A673 (cell line): ENCODE measurements around the gene C10orf105. TPM values are rescaled to one million over a fixed set of nuclear protein-coding genes. Genes with fewer than 3 reads are reported as not detected.

ENCODE experiments used
- BruUV-seq: library from RNA; stranded (reverse); fragments of 400-500 nt; replicated peaks from 2 replicates; lab custom pipeline; 2021; lab: Mats Ljungman, UMichigan
- CTCF ChIA-PET: fragments of 300-600 bp; sonication (Branson Sonifier 250); formaldehyde crosslinking; loops from one replicate; lab custom pipeline; 2022; ENCODE audit warnings: antibody characterized with exemption; lab: Charles Lee
- POLR2A ChIA-PET: fragments of 300-600 bp; sonication (Branson Sonifier 250); formaldehyde crosslinking; loops from one replicate; lab custom pipeline; 2022; ENCODE audit warnings: antibody characterized with exemption; ENCODE audit not compliant: low non-redundant PET; lab: Charles Lee
- DNase-seq: peaks from one replicate; pipeline ENCODE4 v3.0.0-alpha.2; 2015; ENCODE audit warnings: low spot score
- H3K27ac ChIP-seq: fragments of 200-600 bp; sonication (generic); 2 replicates; pipeline ENCODE4 v1.5.1; 2016; ENCODE audit warnings: mixed run types, low read depth, mild to moderate bottlenecking, mixed read lengths, antibody characterized with exemption, low read length; ENCODE audit not compliant: poor library complexity, severe bottlenecking
- H3K27me3 ChIP-seq: fragments of 200-600 bp; sonication (generic); replicated peaks from 2 replicates; pipeline ENCODE4 v1.6.1; 2017; ENCODE audit warnings: mixed run types, low read depth, mild to moderate bottlenecking, mixed read lengths, antibody characterized with exemption, low read length; ENCODE audit not compliant: insufficient read depth, poor library complexity
- H3K36me3 ChIP-seq: fragments of 200-600 bp; sonication (generic); 2 replicates; pipeline ENCODE4 v1.6.1; 2016; ENCODE audit warnings: mixed run types, mild to moderate bottlenecking, mixed read lengths, antibody characterized with exemption, low read length; ENCODE audit not compliant: insufficient read depth, poor library complexity, severe bottlenecking
- H3K4me1 ChIP-seq: fragments of 200-600 bp; sonication (generic); 2 replicates; pipeline ENCODE4 v1.6.1; 2017; ENCODE audit warnings: mixed run types, mild to moderate bottlenecking, mixed read lengths, antibody characterized with exemption, low read length; ENCODE audit not compliant: insufficient read depth, poor library complexity, severe bottlenecking
- H3K4me3 ChIP-seq: fragments of 200-600 bp; sonication (generic); 2 replicates; pipeline ENCODE4 v1.5.1; 2016; ENCODE audit warnings: low read depth, mixed run types, mild to moderate bottlenecking, mixed read lengths, low read length; ENCODE audit not compliant: poor library complexity, severe bottlenecking
- H3K9me3 ChIP-seq: fragments of 200-600 bp; sonication (generic); 2 replicates; pipeline ENCODE4 v1.6.1; 2016; ENCODE audit warnings: mixed run types, low read depth, mild to moderate bottlenecking, mixed read lengths, antibody characterized with exemption, low read length; ENCODE audit not compliant: poor library complexity, severe bottlenecking
- CTCF ChIP-seq: fragments of 300-800, 200-600 bp; sonication (generic); conservative IDR thresholded peaks from 2 replicates; pipeline ENCODE4 v1.5.1; 2017; ENCODE audit warnings: low read depth, mild to moderate bottlenecking, antibody characterized with exemption, low read length, moderate library complexity, mixed read lengths
- EZH2 ChIP-seq: fragments of 200-600 bp; sonication (generic); IDR thresholded peaks from 2 replicates; pipeline ENCODE4 v1.6.1; 2017; ENCODE audit warnings: borderline replicate concordance, low read depth, mild to moderate bottlenecking, mixed read lengths, antibody characterized with exemption, low read length; ENCODE audit not compliant: poor library complexity, severe bottlenecking
- intact Hi-C: fragments of 100-400 bp; cut with micrococcal nuclease; formaldehyde crosslinking; loops from one replicate; pipeline ENCODE4 v1.10.0; 2022; ENCODE audit not compliant: unreplicated experiment
- total RNA-seq: library from RNA; stranded (reverse); gene quantifications from 2 replicates; pipeline ENCODE4 v1.2.3, GENCODE V29; 2021

Gene C10orf105
- total RNA-seq, 1 experiment from 2014 or later: not detected

- no peaks in the 10 kb centered on the region for H3K9me3 ChIP-seq
- TF ChIP-seq CTCF (no peak), EZH2 (no peak)
- H3K27me3 ChIP-seq: no peaks in the 10 kb centered on the region
- no peak overlapping the region for H3K27ac ChIP-seq
- intact Hi-C loops: loop anchor here (5.0 kb wide), 1 partner anchor 323 kb away; no protein-coding TSS in a partner anchor
- BruUV-seq: no TSS peak
- ChIA-PET POLR2A (no interaction called here), CTCF (interaction anchor here (1.1 kb wide), 1 partner anchor 191 kb away, joined by 3 read pairs; no protein-coding TSS in a partner anchor)
- DNase-seq: no peak
- no peaks in the 10 kb centered on the region for H3K36me3 ChIP-seq
- no peaks in the 10 kb centered on the region for H3K4me1 ChIP-seq
- no peak overlapping the region for H3K4me3 ChIP-seq
Measured at GRCh38 chr10:71704816-71705215, 14.8 kb downstream of the C10orf105 start.

- Histone ChIP-seq H3K36me3 (no peaks in the 10 kb centered on the region), H3K4me1 (no peaks in the 10 kb centered on the region), H3K4me3 (no peak overlapping the region), H3K27ac (no peak overlapping the region), H3K9me3 (no peaks in the 10 kb centered on the region), H3K27me3 (no peaks in the 10 kb centered on the region)
- no peak for DNase-seq
- CTCF ChIA-PET: no interaction called here
- BruUV-seq: no TSS peak
- intact Hi-C loops: no loop called here
- TF ChIP-seq CTCF (no peak), EZH2 (no peak)
- POLR2A ChIA-PET: no interaction called here
Measured at GRCh38 chr10:71703577-71703976, 16.0 kb downstream of the C10orf105 start.

DNA sequence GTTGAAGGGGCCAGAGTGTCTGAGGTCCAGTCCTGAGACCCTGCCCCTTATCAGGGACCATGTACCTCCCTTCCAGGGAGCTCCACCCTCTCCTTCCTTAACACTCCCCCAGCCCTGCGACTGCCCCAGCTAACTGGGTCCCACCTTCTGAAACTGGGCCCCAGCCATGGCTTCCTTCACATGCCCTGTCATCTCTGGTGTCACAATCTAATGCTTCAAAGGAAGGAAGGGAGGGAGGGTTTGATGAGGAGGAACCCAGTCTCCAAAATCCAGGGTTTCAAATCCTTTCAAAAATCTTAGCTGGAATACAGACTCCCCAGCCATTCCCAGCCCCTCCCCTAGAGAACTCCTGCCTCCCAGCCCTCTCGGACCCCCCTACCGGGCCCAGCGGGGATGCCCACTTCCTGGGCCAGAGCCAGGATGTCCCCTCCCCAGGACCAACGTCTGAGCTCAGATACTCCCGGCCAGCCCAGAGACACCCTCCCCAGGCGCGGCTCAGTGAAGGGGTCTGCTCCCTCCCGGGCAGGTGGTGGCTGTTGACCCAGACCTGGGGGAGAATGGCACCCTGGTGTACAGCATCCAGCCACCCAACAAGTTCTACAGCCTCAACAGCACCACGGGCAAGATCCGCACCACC is 18.0 kb downstream of the C10orf105 start:
- H3K9me3 ChIP-seq: no peaks in the 10 kb centered on the region
- TF ChIP-seq EZH2 (no peak), CTCF (no peak)
- POLR2A ChIA-PET: interaction anchor here (0.6 kb wide), 1 partner anchor 304 kb away, joined by 3 read pairs; no protein-coding TSS in a partner anchor
- CTCF ChIA-PET: no interaction called here
- H3K27me3 ChIP-seq: no peaks in the 10 kb centered on the region
- no peaks in the 10 kb centered on the region for H3K4me1 ChIP-seq
- no peak overlapping the region for H3K4me3 ChIP-seq
- H3K27ac ChIP-seq: no peak overlapping the region
- DNase-seq: no peak
- intact Hi-C loops: no loop called here
- no peaks in the 10 kb centered on the region for H3K36me3 ChIP-seq
- BruUV-seq: no TSS peak
